ENCODE measurements around the gene DISC1. TPM values are rescaled to one million over a fixed set of nuclear protein-coding genes. Genes with fewer than 3 reads are reported as not detected.

The DISC1 gene
- total RNA-seq, 1 donor from 2014 or later, result 12.3 TPM

- DNase-seq (ENCODE audit: extremely low spot score in 2 of 2), result no peak
- H3K4me3 ChIP-seq, result no peak overlapping the region
- intact Hi-C loops (cut with DNase I), result no loop called here
- no peak for TF ChIP-seq POLR2A (IDR thresholded peaks at IDR 0.05)
- TF ChIP-seq POLR2AphosphoS5 (IDR thresholded peaks at IDR 0.05; ENCODE audit: insufficient read depth in 1 of 2, low read depth in 1 of 2), result no peak
- no peak for TF ChIP-seq CTCF (IDR thresholded peaks at IDR 0.05)
- H3K9me3 ChIP-seq, result no peaks in the 10 kb centered on the region
- H3K4me1 ChIP-seq, result no peaks in the 10 kb centered on the region
- no peaks in the 10 kb centered on the region for H3K36me3 ChIP-seq
- no peak overlapping the region for H3K27ac ChIP-seq
- no peaks in the 10 kb centered on the region for H3K27me3 ChIP-seq
Measured at GRCh38 chr1:232046451-232047306, 420.1 kb downstream of the DISC1 start.

GRCh38 chr1:232047473-232047872 is 420.9 kb downstream of the DISC1 start:
- Histone ChIP-seq H3K9me3 (no peaks in the 10 kb centered on the region), H3K27ac (no peak overlapping the region), H3K36me3 (no peaks in the 10 kb centered on the region), H3K4me1 (no peaks in the 10 kb centered on the region), H3K27me3 (no peaks in the 10 kb centered on the region), H3K4me3 (no peak overlapping the region)
- intact Hi-C loops (cut with DNase I), result no loop called here
- no peak for DNase-seq (ENCODE audit: extremely low spot score in 2 of 2)
- TF ChIP-seq POLR2AphosphoS5 (IDR thresholded peaks at IDR 0.05; ENCODE audit: insufficient read depth in 1 of 2, low read depth in 1 of 2) (no peak), CTCF (IDR thresholded peaks at IDR 0.05) (no peak), POLR2A (IDR thresholded peaks at IDR 0.05) (no peak)

GRCh38 chr1:232048481-232048880 is 421.9 kb downstream of the DISC1 start:
- Histone ChIP-seq H3K36me3 (no peaks in the 10 kb centered on the region), H3K4me1 (no peaks in the 10 kb centered on the region), H3K9me3 (no peaks in the 10 kb centered on the region), H3K27ac (no peak overlapping the region), H3K4me3 (no peak overlapping the region), H3K27me3 (no peaks in the 10 kb centered on the region)
- no peak for DNase-seq (ENCODE audit: extremely low spot score in 2 of 2)
- intact Hi-C loops (cut with DNase I), result no loop called here
- TF ChIP-seq CTCF (IDR thresholded peaks at IDR 0.05), result no peak
- no peak for TF ChIP-seq POLR2A (IDR thresholded peaks at IDR 0.05)
- TF ChIP-seq POLR2AphosphoS5 (IDR thresholded peaks at IDR 0.05; ENCODE audit: insufficient read depth in 1 of 2, low read depth in 1 of 2), result no peak

GRCh38 chr1:232049335-232049734 is 422.7 kb downstream of the DISC1 start:
- no peak for DNase-seq (ENCODE audit: extremely low spot score in 2 of 2)
- TF ChIP-seq POLR2A (IDR thresholded peaks at IDR 0.05), result no peak
- no peak for TF ChIP-seq CTCF (IDR thresholded peaks at IDR 0.05)
- TF ChIP-seq POLR2AphosphoS5 (IDR thresholded peaks at IDR 0.05; ENCODE audit: insufficient read depth in 1 of 2, low read depth in 1 of 2), result no peak
- intact Hi-C loops (cut with DNase I), result no loop called here
- H3K4me3 ChIP-seq, result no peak overlapping the region
- H3K27ac ChIP-seq, result no peak overlapping the region
- no peaks in the 10 kb centered on the region for H3K4me1 ChIP-seq
- H3K9me3 ChIP-seq, result no peaks in the 10 kb centered on the region
- no peaks in the 10 kb centered on the region for H3K36me3 ChIP-seq
- H3K27me3 ChIP-seq, result no peaks in the 10 kb centered on the region

GRCh38 chr1:232057217-232057895 is 430.8 kb downstream of the DISC1 start:
- TF ChIP-seq POLR2AphosphoS5 (IDR thresholded peaks at IDR 0.05; ENCODE audit: insufficient read depth in 1 of 2, low read depth in 1 of 2), result no peak
- no peak for TF ChIP-seq POLR2A (IDR thresholded peaks at IDR 0.05)
- no peak for TF ChIP-seq CTCF (IDR thresholded peaks at IDR 0.05)
- intact Hi-C loops (cut with DNase I), result no loop called here
- Histone ChIP-seq H3K9me3 (no peaks in the 10 kb centered on the region), H3K27ac (no peak overlapping the region), H3K36me3 (no peaks in the 10 kb centered on the region), H3K27me3 (no peaks in the 10 kb centered on the region), H3K4me3 (no peak overlapping the region), H3K4me1 (no peaks in the 10 kb centered on the region)
- DNase-seq (ENCODE audit: extremely low spot score in 2 of 2), result no peak

Data from vagina (tissue), 2 donors.